Caco-2 (cell line): ENCODE data around the gene IFNK. TPM values are rescaled to one million over a fixed set of nuclear protein-coding genes. Genes with fewer than 3 reads are reported as not detected.

Source experiments
- Bru-seq: library from RNA; stranded (reverse); fragments of 400-500 nt; gene quantifications from one replicate; lab custom pipeline; 2021; lab: Mats Ljungman, UMichigan
- BruChase-seq, 2 experiments: library from RNA; stranded (reverse); fragments of 400-500 nt; gene quantifications; one replicate each; lab custom pipeline; 2021; lab: Mats Ljungman, UMichigan
- BruUV-seq: library from RNA; stranded (reverse); fragments of 400-500 nt; replicated peaks from 2 replicates; lab custom pipeline; 2021; lab: Mats Ljungman, UMichigan
- CTCF ChIA-PET: fragments of 300-600 bp; sonication (Branson Sonifier 250); formaldehyde crosslinking; loops from one replicate; lab custom pipeline; 2022; ENCODE audit warnings: antibody characterized with exemption; lab: Charles Lee
- POLR2A ChIA-PET: fragments of 300-600 bp; sonication (Branson Sonifier 250); formaldehyde crosslinking; loops from one replicate; lab custom pipeline; 2022; ENCODE audit warnings: antibody characterized with exemption; lab: Charles Lee
- DNase-seq, 2 experiments: peaks; one replicate each; pipeline versions ENCODE4 v3.0.0 to v3.0.0-alpha.2; 2020 to 2022
- H3K27me3 ChIP-seq: replicated peaks from 2 replicates; pipeline ENCODE4 v1.6.0; 2011; ENCODE audit warnings: low read length; ENCODE audit not compliant: control insufficient read depth, insufficient read depth
- H3K36me3 ChIP-seq: 2 replicates; pipeline ENCODE4 v1.5.1; 2011; ENCODE audit warnings: low read length; ENCODE audit not compliant: control insufficient read depth, insufficient read depth
- H3K4me1 ChIP-seq: fragments of 250-450 bp; sonication (Bioruptor Pico); 2 replicates; pipeline ENCODE4 v1.5.1; 2020; ENCODE audit warnings: mild to moderate bottlenecking
- H3K4me3 ChIP-seq: 2 replicates; pipeline ENCODE4 v1.5.1; 2011; ENCODE audit warnings: low read depth, mild to moderate bottlenecking, control low read depth, low read length
- H3K9me3 ChIP-seq: fragments of 250-450 bp; sonication (Bioruptor Pico); 2 replicates; pipeline ENCODE4 v1.5.1; 2020; ENCODE audit warnings: mild to moderate bottlenecking, moderate library complexity
- H3K27ac Mint-ChIP-seq: one replicate; pipeline ENCODE4 v1.8.0; 2022; ENCODE audit warnings: mixed read lengths; ENCODE audit not compliant: unreplicated experiment
- H3K27me3 Mint-ChIP-seq: one replicate; pipeline ENCODE4 v1.8.0; 2022; ENCODE audit warnings: mixed read lengths; ENCODE audit not compliant: insufficient read depth, unreplicated experiment
- H3K36me3 Mint-ChIP-seq: one replicate; pipeline ENCODE4 v1.8.0; 2022; ENCODE audit warnings: mild to moderate bottlenecking, mixed read lengths; ENCODE audit not compliant: insufficient read depth, unreplicated experiment
- H3K4me1 Mint-ChIP-seq: one replicate; pipeline ENCODE4 v1.8.0; 2022; ENCODE audit warnings: low read depth, mixed read lengths; ENCODE audit not compliant: unreplicated experiment
- H3K4me3 Mint-ChIP-seq: one replicate; pipeline ENCODE4 v1.8.0; 2022; ENCODE audit warnings: mild to moderate bottlenecking, moderate library complexity, mixed read lengths; ENCODE audit not compliant: unreplicated experiment
- H3K9me3 Mint-ChIP-seq: one replicate; pipeline ENCODE4 v1.8.0; 2022; ENCODE audit warnings: mixed read lengths; ENCODE audit not compliant: unreplicated experiment
- CTCF ChIP-seq, 2 experiments: fragments of 200-600 bp in 1 of 2; IDR thresholded peaks; 1 replicate in 1 of 2; 2 replicates in 1 of 2; pipeline versions ENCODE4 v1.5.1 to v1.8.0; 2011 to 2022; ENCODE audit warnings: antibody characterized with exemption in 1 of 2, control low read depth in 1 of 2, inconsistent platforms in 1 of 2, low read depth in 1 of 2, low read length in 1 of 2, mild to moderate bottlenecking in 1 of 2, moderate library complexity in 1 of 2; ENCODE audit not compliant: insufficient read depth in 1 of 2, severe bottlenecking in 1 of 2, unreplicated experiment in 1 of 2
- intact Hi-C: fragments of 100-400 bp; cut with micrococcal nuclease; formaldehyde crosslinking; loops from one replicate; pipeline ENCODE4 v1.10.0; 2022; ENCODE audit not compliant: unreplicated experiment
- long read RNA-seq: library from polyadenylated mRNA; stranded (forward); transcript quantifications from one replicate; pipeline ENCODE4 v2.0.0, GENCODE V29; 2022
- total RNA-seq: library from RNA; stranded (reverse); gene quantifications from 2 replicates; pipeline ENCODE4 v1.2.3, GENCODE V29; 2022

The IFNK gene
- not detected in 2 replicates for total RNA-seq
- Bru-seq, nascent RNA: not detected
- not detected for BruChase-seq, experiment 1, labeled RNA remaining after a 2-hour chase
- BruChase-seq, experiment 2, labeled RNA remaining after a 6-hour chase: not detected
- long read RNA-seq: 0 reads

DNA sequence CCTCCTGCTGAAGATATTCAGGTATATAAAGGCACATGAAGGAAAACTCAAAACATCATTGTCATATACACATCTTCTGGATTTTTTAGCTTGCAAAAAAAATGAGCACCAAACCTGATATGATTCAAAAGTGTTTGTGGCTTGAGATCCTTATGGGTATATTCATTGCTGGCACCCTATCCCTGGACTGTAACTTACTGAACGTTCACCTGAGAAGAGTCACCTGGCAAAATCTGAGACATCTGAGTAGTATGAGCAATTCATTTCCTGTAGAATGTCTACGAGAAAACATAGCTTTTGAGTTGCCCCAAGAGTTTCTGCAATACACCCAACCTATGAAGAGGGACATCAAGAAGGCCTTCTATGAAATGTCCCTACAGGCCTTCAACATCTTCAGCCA, at the start of gene IFNK:
IFNK (plus strand) TSS at position 55 of the 400 bp plus-strand sequence; CDS start at position 102, 47 bp downstream.
- Histone ChIP-seq H3K4me3 (no peak within 1 kb of the TSS), H3K9me3 (no peaks in the 10 kb centered on the region), H3K27me3 (no peaks in the 10 kb centered on the region), H3K4me1 (no peaks in the 10 kb centered on the region), H3K36me3 (no peaks in the 10 kb centered on the region)
- Mint-ChIP-seq H3K9me3 (no peaks in the 10 kb centered on the region), H3K4me3 (no peak within 1 kb of the TSS), H3K27ac (no peak within 1 kb of the TSS), H3K27me3 (no peaks in the 10 kb centered on the region), H3K36me3 (no peaks in the 10 kb centered on the region), H3K4me1 (no peaks in the 10 kb centered on the region)
- CTCF ChIA-PET: no interaction called here
- no TSS peak for BruUV-seq
- intact Hi-C loops: no loop called here
- POLR2A ChIA-PET: no interaction called here
- TF ChIP-seq CTCF (IDR thresholded peaks at IDR 0.05; ENCODE audit: insufficient read depth in 1 of 2, low read depth in 1 of 2, low read length in 1 of 2, severe bottlenecking in 1 of 2, unreplicated experiment in 1 of 2): no peak
- no peak for DNase-seq

DNA sequence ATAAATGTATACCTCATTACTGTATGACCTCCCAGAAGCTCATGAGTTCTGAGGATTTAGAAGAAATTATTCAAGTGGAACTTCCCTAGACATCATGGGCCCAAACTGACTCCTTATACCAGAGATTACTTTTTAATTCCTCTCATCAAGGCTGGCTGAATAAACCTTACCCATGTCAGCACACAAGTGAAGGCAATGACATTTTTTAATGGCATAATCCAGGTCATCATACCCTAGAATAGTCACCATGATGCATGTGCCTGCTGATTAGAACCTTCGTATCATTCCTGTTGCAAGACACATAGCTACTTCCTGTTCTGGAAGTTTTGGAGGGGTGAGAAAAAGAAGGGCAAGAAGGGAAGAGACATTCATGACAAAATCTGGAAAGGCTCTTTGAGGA, 49.8 kb upstream of the IFNK start:
- POLR2A ChIA-PET: no interaction called here
- no peaks in the 10 kb centered on the region for H3K36me3 ChIP-seq

DNA sequence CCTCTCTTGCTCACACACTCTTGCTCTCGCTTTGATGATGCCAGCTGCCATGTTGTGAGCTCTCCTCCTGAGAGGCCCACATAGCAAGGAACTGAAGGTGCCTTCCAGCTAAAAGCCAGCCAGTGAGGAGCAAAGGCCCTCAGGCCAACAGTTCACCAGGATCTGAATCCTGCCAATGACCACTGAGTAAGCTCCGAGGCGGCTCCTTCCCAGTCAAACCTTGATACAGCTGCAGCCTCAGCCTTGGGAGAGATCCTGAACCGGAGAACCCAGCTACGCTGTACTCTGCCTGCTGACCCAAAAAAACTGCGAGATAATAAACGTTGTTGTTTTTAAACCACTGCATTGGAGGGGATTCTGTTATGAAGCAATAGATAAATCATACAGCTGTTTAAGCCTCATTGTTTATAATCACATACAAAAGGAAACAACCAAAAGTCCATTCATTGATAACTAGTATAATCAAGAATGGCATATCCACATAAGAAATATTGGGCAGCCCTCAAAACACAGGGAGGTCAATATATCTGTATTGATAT, 49.0 kb upstream of the IFNK start:
- no peaks in the 10 kb centered on the region for H3K4me1 ChIP-seq
- TF ChIP-seq CTCF (IDR thresholded peaks at IDR 0.05; ENCODE audit: insufficient read depth in 1 of 2, low read depth in 1 of 2, low read length in 1 of 2, severe bottlenecking in 1 of 2, unreplicated experiment in 1 of 2): no peak
- intact Hi-C loops: no loop called here
- H3K4me3 ChIP-seq: no peak overlapping the region
- CTCF ChIA-PET: no interaction called here
- BruUV-seq: no TSS peak
- no peaks in the 10 kb centered on the region for H3K27me3 ChIP-seq
- Mint-ChIP-seq H3K9me3 (peaks cover 10% of the 10 kb centered on the region), H3K36me3 (no peaks in the 10 kb centered on the region), H3K27me3 (no peaks in the 10 kb centered on the region), H3K4me3 (no peak overlapping the region), H3K27ac (no peak overlapping the region), H3K4me1 (no peaks in the 10 kb centered on the region)
- no peaks in the 10 kb centered on the region for H3K36me3 ChIP-seq
- POLR2A ChIA-PET: no interaction called here
- no peak for DNase-seq
- H3K9me3 ChIP-seq: no peaks in the 10 kb centered on the region

More for the DNA sequence above, 49.8 kb upstream of the IFNK start:
- H3K36me3 Mint-ChIP-seq: no peaks in the 10 kb centered on the region
- H3K4me1 ChIP-seq: no peaks in the 10 kb centered on the region
- no peak for TF ChIP-seq CTCF (IDR thresholded peaks at IDR 0.05; ENCODE audit: insufficient read depth in 1 of 2, low read depth in 1 of 2, low read length in 1 of 2, severe bottlenecking in 1 of 2, unreplicated experiment in 1 of 2)
- BruUV-seq: no TSS peak
- no peaks in the 10 kb centered on the region for H3K27me3 ChIP-seq
- CTCF ChIA-PET: no interaction called here
- intact Hi-C loops: no loop called here
- no peaks in the 10 kb centered on the region for H3K4me1 Mint-ChIP-seq
- H3K4me3 ChIP-seq: no peak overlapping the region
- peaks cover 10% of the 10 kb centered on the region for H3K9me3 Mint-ChIP-seq
- no peak overlapping the region for H3K4me3 Mint-ChIP-seq
- H3K27me3 Mint-ChIP-seq: no peaks in the 10 kb centered on the region
- no peaks in the 10 kb centered on the region for H3K9me3 ChIP-seq
- no peak for DNase-seq
- H3K27ac Mint-ChIP-seq: no peak overlapping the region
